Ovary (tissue), 3 donors: ENCODE results near the gene ZSWIM6.

Experiments
- POLR2A ChIP-seq: fragments of 450-650 bp; IDR thresholded peaks from one replicate; pipeline ENCODE4 v1.6.1; 2017; ENCODE audit warnings: antibody characterized with exemption, mild to moderate bottlenecking, moderate library complexity
- TF ChIP-seq, protein P1 (sequence below), 3 donors: fragments of 450-650 bp in 2 of 3; fragments of 200-600 bp in 1 of 3; IDR thresholded peaks; one replicate each; pipeline versions ENCODE4 v1.5.1 to v1.8.0; 2016 to 2022; ENCODE audit warnings: antibody characterized with exemption in 3 of 3, mild to moderate bottlenecking in 1 of 3
- donor health status: DM: no; HTN: no; CAD: no.

DNA sequence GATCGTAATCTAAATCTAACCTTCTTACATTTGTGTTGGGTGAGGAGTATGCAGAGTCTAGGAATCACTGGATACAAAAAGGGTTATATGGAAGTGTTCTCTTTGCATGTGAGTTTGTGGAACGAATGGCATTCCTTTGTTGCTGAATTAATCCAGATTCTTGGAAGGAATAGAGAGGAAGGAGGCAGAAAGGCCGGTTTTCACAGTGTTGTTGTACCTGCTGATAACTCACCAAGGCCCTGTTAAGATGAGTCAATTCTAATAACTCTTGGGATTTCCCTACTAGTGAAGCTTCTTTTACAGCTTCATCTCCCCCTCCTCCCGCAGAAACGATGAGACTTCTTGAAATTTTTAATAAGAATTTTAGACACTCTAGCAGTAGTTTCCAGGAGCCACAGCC is 84.0 kb downstream of the ZSWIM6 start:
- TF ChIP-seq POLR2A, result no peak
- TF ChIP-seq, protein P1, sequence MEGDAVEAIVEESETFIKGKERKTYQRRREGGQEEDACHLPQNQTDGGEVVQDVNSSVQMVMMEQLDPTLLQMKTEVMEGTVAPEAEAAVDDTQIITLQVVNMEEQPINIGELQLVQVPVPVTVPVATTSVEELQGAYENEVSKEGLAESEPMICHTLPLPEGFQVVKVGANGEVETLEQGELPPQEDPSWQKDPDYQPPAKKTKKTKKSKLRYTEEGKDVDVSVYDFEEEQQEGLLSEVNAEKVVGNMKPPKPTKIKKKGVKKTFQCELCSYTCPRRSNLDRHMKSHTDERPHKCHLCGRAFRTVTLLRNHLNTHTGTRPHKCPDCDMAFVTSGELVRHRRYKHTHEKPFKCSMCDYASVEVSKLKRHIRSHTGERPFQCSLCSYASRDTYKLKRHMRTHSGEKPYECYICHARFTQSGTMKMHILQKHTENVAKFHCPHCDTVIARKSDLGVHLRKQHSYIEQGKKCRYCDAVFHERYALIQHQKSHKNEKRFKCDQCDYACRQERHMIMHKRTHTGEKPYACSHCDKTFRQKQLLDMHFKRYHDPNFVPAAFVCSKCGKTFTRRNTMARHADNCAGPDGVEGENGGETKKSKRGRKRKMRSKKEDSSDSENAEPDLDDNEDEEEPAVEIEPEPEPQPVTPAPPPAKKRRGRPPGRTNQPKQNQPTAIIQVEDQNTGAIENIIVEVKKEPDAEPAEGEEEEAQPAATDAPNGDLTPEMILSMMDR (IDR thresholded peaks at IDR 0.05), result no peak
